ENCODE measurements around the gene EFTUD2.

The EFTUD2 gene

GRCh38 chr17:44879376-44879775, 19.9 kb downstream of the EFTUD2 start:
- Histone ChIP-seq H3K27me3 (ENCODE audit: insufficient read depth, poor library complexity, severe bottlenecking) (no peaks in the 10 kb centered on the region), H3K27ac (ENCODE audit: poor library complexity, severe bottlenecking) (no peak overlapping the region), H3K9me3 (ENCODE audit: severe bottlenecking) (no peaks in the 10 kb centered on the region), H3K4me3 (ENCODE audit: severe bottlenecking) (no peak overlapping the region), H3K4me1 (ENCODE audit: insufficient read depth, poor library complexity, severe bottlenecking) (no peaks in the 10 kb centered on the region), H3K36me3 (ENCODE audit: low read depth) (peaks cover 97% of the 10 kb centered on the region)
- no peak for ATAC-seq (ENCODE audit: low read depth)
- TF ChIP-seq CTCF (IDR thresholded peaks at IDR 0.05; ENCODE audit: poor library complexity, severe bottlenecking), result no peak
- no peak for DNase-seq (ENCODE audit: low spot score)

DNA sequence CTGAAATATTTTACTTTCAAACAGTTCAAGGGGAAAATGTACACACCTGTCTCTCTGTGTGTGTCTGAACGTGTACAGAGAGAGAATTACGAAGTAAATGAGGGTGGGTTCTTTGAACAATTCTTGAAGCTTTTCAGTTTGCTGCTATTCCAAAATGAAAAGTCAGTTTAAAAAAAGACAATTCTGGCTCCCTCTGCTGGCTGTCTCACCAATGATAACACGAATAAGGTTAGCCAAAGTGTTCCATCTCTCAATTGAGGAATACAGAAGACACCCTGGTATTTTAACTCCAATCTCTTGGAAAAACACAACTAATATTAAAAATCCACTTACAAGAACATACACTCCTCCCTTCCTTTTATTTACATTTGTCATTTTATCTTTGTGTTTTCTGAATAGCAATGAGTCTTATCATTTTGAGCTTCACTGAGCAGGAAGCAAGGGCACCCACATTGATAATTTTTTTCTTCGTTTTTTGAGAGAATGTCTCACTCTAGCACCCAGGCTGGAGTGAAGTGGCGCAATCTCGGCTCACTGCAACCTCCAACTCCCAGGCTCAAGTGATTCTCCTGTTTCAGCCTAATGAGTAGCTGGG, 20.5 kb downstream of the EFTUD2 start:
- ATAC-seq (ENCODE audit: low read depth) (peak; percentile 45; the same call in 1 of the 3 replicates), DNase-seq (ENCODE audit: low spot score) (no peak)
- no peaks in the 10 kb centered on the region for H3K4me1 ChIP-seq (ENCODE audit: insufficient read depth, poor library complexity, severe bottlenecking)
- H3K9me3 ChIP-seq (ENCODE audit: severe bottlenecking), result no peaks in the 10 kb centered on the region
- H3K27ac ChIP-seq (ENCODE audit: poor library complexity, severe bottlenecking), result no peak overlapping the region
- TF ChIP-seq CTCF (IDR thresholded peaks at IDR 0.05; ENCODE audit: poor library complexity, severe bottlenecking), result peak; percentile 84
- H3K27me3 ChIP-seq (ENCODE audit: insufficient read depth, poor library complexity, severe bottlenecking), result no peaks in the 10 kb centered on the region
- H3K36me3 ChIP-seq (ENCODE audit: low read depth), result peaks cover 95% of the 10 kb centered on the region
- no peak overlapping the region for H3K4me3 ChIP-seq (ENCODE audit: severe bottlenecking)

GRCh38 chr17:44877121-44877520, 22.1 kb downstream of the EFTUD2 start:
- H3K4me1 ChIP-seq (ENCODE audit: insufficient read depth, poor library complexity, severe bottlenecking), result no peaks in the 10 kb centered on the region
- no peak overlapping the region for H3K4me3 ChIP-seq (ENCODE audit: severe bottlenecking)
- peaks cover 94% of the 10 kb centered on the region for H3K36me3 ChIP-seq (ENCODE audit: low read depth)
- DNase-seq (ENCODE audit: low spot score), result no peak
- no peaks in the 10 kb centered on the region for H3K9me3 ChIP-seq (ENCODE audit: severe bottlenecking)
- TF ChIP-seq CTCF (IDR thresholded peaks at IDR 0.05; ENCODE audit: poor library complexity, severe bottlenecking), result no peak
- H3K27ac ChIP-seq (ENCODE audit: poor library complexity, severe bottlenecking), result no peak overlapping the region
- ATAC-seq (ENCODE audit: low read depth), result no peak
- no peaks in the 10 kb centered on the region for H3K27me3 ChIP-seq (ENCODE audit: insufficient read depth, poor library complexity, severe bottlenecking)

GRCh38 chr17:44875761-44876160, 23.5 kb downstream of the EFTUD2 start:
- Histone ChIP-seq H3K4me1 (ENCODE audit: insufficient read depth, poor library complexity, severe bottlenecking) (no peaks in the 10 kb centered on the region), H3K27ac (ENCODE audit: poor library complexity, severe bottlenecking) (no peak overlapping the region), H3K9me3 (ENCODE audit: severe bottlenecking) (no peaks in the 10 kb centered on the region), H3K4me3 (ENCODE audit: severe bottlenecking) (no peak overlapping the region), H3K27me3 (ENCODE audit: insufficient read depth, poor library complexity, severe bottlenecking) (no peaks in the 10 kb centered on the region), H3K36me3 (ENCODE audit: low read depth) (peaks cover 93% of the 10 kb centered on the region)
- DNase-seq (ENCODE audit: low spot score) (no peak), ATAC-seq (ENCODE audit: low read depth) (no peak)
- no peak for TF ChIP-seq CTCF (IDR thresholded peaks at IDR 0.05; ENCODE audit: poor library complexity, severe bottlenecking)

DNA sequence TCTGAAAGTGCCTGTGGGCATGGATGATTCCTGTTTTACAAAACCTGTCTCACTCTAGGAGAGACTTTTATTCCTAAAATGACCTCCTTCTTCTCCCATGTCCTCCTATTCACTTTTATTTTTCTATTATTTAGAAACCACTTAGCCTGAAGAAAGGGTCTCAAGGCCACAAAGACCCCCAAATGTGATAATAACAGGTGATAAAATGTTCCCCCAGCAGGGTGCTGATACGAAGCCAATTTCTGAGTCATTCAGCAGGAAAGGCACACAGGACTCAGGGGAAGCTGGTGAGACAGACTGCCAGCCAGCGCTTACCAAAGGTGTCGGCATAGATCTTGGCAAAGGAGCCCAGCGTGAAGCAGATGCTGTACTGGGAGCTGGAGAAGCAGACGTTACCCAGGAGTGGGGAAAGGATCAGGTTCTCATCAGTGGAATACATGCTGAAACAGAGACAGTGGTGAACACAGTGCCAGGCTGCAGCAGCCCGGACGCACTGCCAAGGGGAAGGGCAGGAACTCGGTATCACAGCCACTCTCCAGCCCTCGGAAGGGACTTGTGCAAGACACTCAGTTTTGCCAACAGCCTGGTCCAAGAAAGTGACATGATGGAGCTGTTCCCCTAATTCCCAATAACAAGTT, 27.0 kb downstream of the EFTUD2 start:
- H3K4me1 ChIP-seq (ENCODE audit: insufficient read depth, poor library complexity, severe bottlenecking), result no peaks in the 10 kb centered on the region
- no peak for TF ChIP-seq CTCF (IDR thresholded peaks at IDR 0.05; ENCODE audit: poor library complexity, severe bottlenecking)
- DNase-seq (ENCODE audit: low spot score) (no peak), ATAC-seq (ENCODE audit: low read depth) (no peak)
- no peaks in the 10 kb centered on the region for H3K9me3 ChIP-seq (ENCODE audit: severe bottlenecking)
- no peaks in the 10 kb centered on the region for H3K27me3 ChIP-seq (ENCODE audit: insufficient read depth, poor library complexity, severe bottlenecking)
- no peak overlapping the region for H3K4me3 ChIP-seq (ENCODE audit: severe bottlenecking)
- no peak overlapping the region for H3K27ac ChIP-seq (ENCODE audit: poor library complexity, severe bottlenecking)
- H3K36me3 ChIP-seq (ENCODE audit: low read depth), result peaks cover 93% of the 10 kb centered on the region

Measured in RWPE2 (cell line).